T-helper 1 cell treated with Interleukin-12 subunit alpha and Interleukin-12 subunit beta and Interleukin-4 antibody, amounts not matched to agents 30 μg/mL and 1 μg/mL, for 36 hours (primary cell): Measurements from ENCODE around the gene BAG3.

Experiments used
- H3K27ac Mint-ChIP-seq: one replicate; pipeline ENCODE4 v1.8.0; 2021; ENCODE audit warnings: mild to moderate bottlenecking, mixed read lengths
- H3K27me3 Mint-ChIP-seq: one replicate; pipeline ENCODE4 v1.8.0; 2021; ENCODE audit warnings: low read depth, mixed read lengths
- H3K36me3 Mint-ChIP-seq: one replicate; pipeline ENCODE4 v1.8.0; 2021; ENCODE audit warnings: low read depth, mixed read lengths
- H3K4me1 Mint-ChIP-seq: one replicate; pipeline ENCODE4 v1.8.0; 2021; ENCODE audit warnings: low read depth, mixed read lengths
- H3K4me3 Mint-ChIP-seq: one replicate; pipeline ENCODE4 v1.8.0; 2021; ENCODE audit warnings: mild to moderate bottlenecking, moderate library complexity, mixed read lengths
- H3K9me3 Mint-ChIP-seq: one replicate; pipeline ENCODE4 v1.8.0; 2021; ENCODE audit warnings: mixed read lengths

The BAG3 gene

GRCh38 chr10:119667562-119668328 lies 16.6 kb downstream of the BAG3 start:
- no peak overlapping the region for H3K4me3 Mint-ChIP-seq
- peaks cover 21% of the 10 kb centered on the region for H3K4me1 Mint-ChIP-seq
- H3K9me3 Mint-ChIP-seq = no peaks in the 10 kb centered on the region
- peaks cover 5% of the 10 kb centered on the region for H3K36me3 Mint-ChIP-seq
- no peak overlapping the region for H3K27ac Mint-ChIP-seq
- no peaks in the 10 kb centered on the region for H3K27me3 Mint-ChIP-seq

- H3K9me3 Mint-ChIP-seq = no peaks in the 10 kb centered on the region
- H3K4me3 Mint-ChIP-seq = no peak overlapping the region
- no peaks in the 10 kb centered on the region for H3K27me3 Mint-ChIP-seq
- H3K4me1 Mint-ChIP-seq = peaks cover 18% of the 10 kb centered on the region
- H3K27ac Mint-ChIP-seq = peak overlapping the region; percentile 60
- peaks cover 11% of the 10 kb centered on the region for H3K36me3 Mint-ChIP-seq
These were observed 17.3 kb downstream of the BAG3 start for GRCh38 chr10:119668461-119668860.

GRCh38 chr10:119669331-119669730 lies 18.2 kb downstream of the BAG3 start:
- Mint-ChIP-seq H3K27ac (no peak overlapping the region), H3K36me3 (peaks cover 19% of the 10 kb centered on the region), H3K4me3 (no peak overlapping the region), H3K9me3 (no peaks in the 10 kb centered on the region), H3K4me1 (peaks cover 10% of the 10 kb centered on the region), H3K27me3 (no peaks in the 10 kb centered on the region)

- Mint-ChIP-seq H3K4me1 (peaks cover 7% of the 10 kb centered on the region), H3K36me3 (peaks cover 20% of the 10 kb centered on the region), H3K27ac (no peak overlapping the region), H3K4me3 (no peak overlapping the region), H3K27me3 (no peaks in the 10 kb centered on the region), H3K9me3 (no peaks in the 10 kb centered on the region)
These were observed 18.9 kb downstream of the BAG3 start for GRCh38 chr10:119669975-119670640.

- Mint-ChIP-seq H3K9me3 (no peaks in the 10 kb centered on the region), H3K27me3 (no peaks in the 10 kb centered on the region), H3K4me3 (no peak overlapping the region), H3K27ac (no peak overlapping the region), H3K36me3 (peaks cover 20% of the 10 kb centered on the region), H3K4me1 (peaks cover 7% of the 10 kb centered on the region)
These were observed 19.5 kb downstream of the BAG3 start for GRCh38 chr10:119670717-119671116.

- H3K9me3 Mint-ChIP-seq = no peaks in the 10 kb centered on the region
- H3K27me3 Mint-ChIP-seq = no peaks in the 10 kb centered on the region
- H3K27ac Mint-ChIP-seq = no peak overlapping the region
- peaks cover 20% of the 10 kb centered on the region for H3K36me3 Mint-ChIP-seq
- no peak overlapping the region for H3K4me3 Mint-ChIP-seq
- H3K4me1 Mint-ChIP-seq = peaks cover 2% of the 10 kb centered on the region
These were observed 20.2 kb downstream of the BAG3 start for GRCh38 chr10:119671381-119671780.

GRCh38 chr10:119672291-119672690 lies 21.1 kb downstream of the BAG3 start:
- Mint-ChIP-seq H3K4me1 (peaks cover 2% of the 10 kb centered on the region), H3K4me3 (no peak overlapping the region), H3K36me3 (peaks cover 26% of the 10 kb centered on the region), H3K27ac (no peak overlapping the region), H3K27me3 (no peaks in the 10 kb centered on the region), H3K9me3 (no peaks in the 10 kb centered on the region)

- Mint-ChIP-seq H3K27ac (peak overlapping the region; percentile 59), H3K4me1 (peaks cover 2% of the 10 kb centered on the region), H3K4me3 (no peak overlapping the region), H3K36me3 (peaks cover 28% of the 10 kb centered on the region), H3K27me3 (no peaks in the 10 kb centered on the region), H3K9me3 (no peaks in the 10 kb centered on the region)
These were observed 22.1 kb downstream of the BAG3 start for GRCh38 chr10:119673271-119673670.

GRCh38 chr10:119675483-119676170 lies 24.4 kb downstream of the BAG3 start:
- Mint-ChIP-seq H3K9me3 (no peaks in the 10 kb centered on the region), H3K36me3 (peaks cover 29% of the 10 kb centered on the region), H3K4me3 (no peak overlapping the region), H3K27ac (no peak overlapping the region), H3K27me3 (no peaks in the 10 kb centered on the region), H3K4me1 (peaks cover 4% of the 10 kb centered on the region)

- peaks cover 26% of the 10 kb centered on the region for H3K36me3 Mint-ChIP-seq
- no peak overlapping the region for H3K4me3 Mint-ChIP-seq
- H3K27ac Mint-ChIP-seq = no peak overlapping the region
These were observed 25.9 kb downstream of the BAG3 start for GRCh38 chr10:119677126-119677525.

GRCh38 chr10:119677904-119678755 lies 26.9 kb downstream of the BAG3 start:
- no peak overlapping the region for H3K4me3 Mint-ChIP-seq
- no peak overlapping the region for H3K27ac Mint-ChIP-seq
- H3K9me3 Mint-ChIP-seq = no peaks in the 10 kb centered on the region
- H3K27me3 Mint-ChIP-seq = no peaks in the 10 kb centered on the region
- peaks cover 21% of the 10 kb centered on the region for H3K36me3 Mint-ChIP-seq
- H3K4me1 Mint-ChIP-seq = peaks cover 15% of the 10 kb centered on the region

More at GRCh38 chr10:119677126-119677525, 25.9 kb downstream of the BAG3 start:
- Mint-ChIP-seq H3K27me3 (no peaks in the 10 kb centered on the region), H3K9me3 (no peaks in the 10 kb centered on the region), H3K4me1 (peaks cover 13% of the 10 kb centered on the region)

GRCh38 chr10:119679480-119679829 lies 28.3 kb downstream of the BAG3 start:
- H3K36me3 Mint-ChIP-seq = peaks cover 9% of the 10 kb centered on the region
- H3K4me3 Mint-ChIP-seq = no peak overlapping the region
- H3K9me3 Mint-ChIP-seq = no peaks in the 10 kb centered on the region
- no peaks in the 10 kb centered on the region for H3K27me3 Mint-ChIP-seq
- H3K4me1 Mint-ChIP-seq = peaks cover 13% of the 10 kb centered on the region
- no peak overlapping the region for H3K27ac Mint-ChIP-seq

GRCh38 chr10:119680050-119680449 lies 28.9 kb downstream of the BAG3 start:
- Mint-ChIP-seq H3K4me1 (peaks cover 13% of the 10 kb centered on the region), H3K27ac (no peak overlapping the region), H3K9me3 (no peaks in the 10 kb centered on the region), H3K36me3 (peaks cover 9% of the 10 kb centered on the region), H3K27me3 (no peaks in the 10 kb centered on the region), H3K4me3 (no peak overlapping the region)

- peaks cover 13% of the 10 kb centered on the region for H3K4me1 Mint-ChIP-seq
- H3K36me3 Mint-ChIP-seq = peaks cover 9% of the 10 kb centered on the region
- H3K27me3 Mint-ChIP-seq = no peaks in the 10 kb centered on the region
- no peak overlapping the region for H3K27ac Mint-ChIP-seq
- H3K9me3 Mint-ChIP-seq = no peaks in the 10 kb centered on the region
- H3K4me3 Mint-ChIP-seq = no peak overlapping the region
These were observed 29.5 kb downstream of the BAG3 start for GRCh38 chr10:119680650-119681081.
